ACC112 (cell line): ENCODE data around the gene MYPN.

Source experiments
- H2AFZ ChIP-seq: fragments of 200-600 bp; sonication (generic); one replicate; pipeline ENCODE4 v1.6.0; 2017; ENCODE audit warnings: antibody characterized with exemption, low read length; ENCODE audit not compliant: unreplicated experiment
- H3K27ac ChIP-seq: fragments of 200-600 bp; sonication (generic); 2 replicates; pipeline ENCODE4 v1.5.1; 2014; ENCODE audit warnings: low read depth, mild to moderate bottlenecking, antibody characterized with exemption, low read length, moderate library complexity
- H3K27me3 ChIP-seq: fragments of 200-600 bp; sonication (generic); 2 replicates; pipeline ENCODE4 v1.6.1; 2014; ENCODE audit warnings: mild to moderate bottlenecking, antibody characterized with exemption, low read length, moderate library complexity, mixed read lengths; ENCODE audit not compliant: insufficient read depth
- H3K36me3 ChIP-seq: fragments of 200-600 bp; sonication (generic); 2 replicates; pipeline ENCODE4 v1.6.1; 2016; ENCODE audit warnings: mild to moderate bottlenecking, antibody characterized with exemption, low read length, moderate library complexity, mixed read lengths; ENCODE audit not compliant: insufficient read depth
- H3K4me1 ChIP-seq: fragments of 200-600 bp; sonication (generic); one replicate; pipeline ENCODE4 v1.6.1; 2016; ENCODE audit warnings: low read length, mixed read lengths; ENCODE audit not compliant: insufficient read depth, unreplicated experiment, control insufficient read depth
- H3K4me3 ChIP-seq: fragments of 200-600 bp; sonication (generic); 2 replicates; pipeline ENCODE4 v1.5.1; 2014; ENCODE audit warnings: mild to moderate bottlenecking, low read depth, low read length
- H3K79me2 ChIP-seq: fragments of 200-600 bp; sonication (generic); one replicate; pipeline ENCODE4 v1.6.0; 2016; ENCODE audit warnings: low read length; ENCODE audit not compliant: control insufficient read depth, unreplicated experiment, insufficient read depth

The MYPN gene

GRCh38 chr10:68166871-68167585, 57.7 kb downstream of the MYPN start:
- Histone ChIP-seq H3K4me1 (no peaks in the 10 kb centered on the region), H3K36me3 (peaks cover 3% of the 10 kb centered on the region; the same call in 1 of the 2 replicates), H3K27me3 (no peaks in the 10 kb centered on the region), H2AFZ (no peak overlapping the region), H3K27ac (no peak overlapping the region), H3K79me2 (no peaks in the 10 kb centered on the region), H3K4me3 (no peak overlapping the region)

- no peaks in the 10 kb centered on the region for H3K79me2 ChIP-seq
- no peak overlapping the region for H2AFZ ChIP-seq
- H3K27me3 ChIP-seq = no peaks in the 10 kb centered on the region
- H3K27ac ChIP-seq = no peak overlapping the region
- no peaks in the 10 kb centered on the region for H3K36me3 ChIP-seq
- no peak overlapping the region for H3K4me3 ChIP-seq
- no peaks in the 10 kb centered on the region for H3K4me1 ChIP-seq
These were observed 58.4 kb downstream of the MYPN start for GRCh38 chr10:68167586-68168189.

GRCh38 chr10:68171539-68172080, 62.3 kb downstream of the MYPN start:
- no peak overlapping the region for H2AFZ ChIP-seq
- no peaks in the 10 kb centered on the region for H3K36me3 ChIP-seq
- H3K4me3 ChIP-seq = no peak overlapping the region
- H3K79me2 ChIP-seq = no peaks in the 10 kb centered on the region
- H3K27ac ChIP-seq = no peak overlapping the region
- peaks cover 11% of the 10 kb centered on the region for H3K4me1 ChIP-seq
- no peaks in the 10 kb centered on the region for H3K27me3 ChIP-seq

GRCh38 chr10:68172324-68172723, 63.0 kb downstream of the MYPN start:
- Histone ChIP-seq H3K79me2 (no peaks in the 10 kb centered on the region), H2AFZ (no peak overlapping the region), H3K27me3 (no peaks in the 10 kb centered on the region), H3K36me3 (no peaks in the 10 kb centered on the region), H3K27ac (no peak overlapping the region), H3K4me1 (peaks cover 11% of the 10 kb centered on the region), H3K4me3 (no peak overlapping the region)

- H3K4me3 ChIP-seq = no peak overlapping the region
- H3K79me2 ChIP-seq = no peaks in the 10 kb centered on the region
- peaks cover 11% of the 10 kb centered on the region for H3K4me1 ChIP-seq
These were observed 66.7 kb downstream of the MYPN start for GRCh38 chr10:68175949-68176348.

GRCh38 chr10:68176797-68177196, 67.5 kb downstream of the MYPN start:
- H3K36me3 ChIP-seq = no peaks in the 10 kb centered on the region
- H2AFZ ChIP-seq = no peak overlapping the region
- H3K79me2 ChIP-seq = no peaks in the 10 kb centered on the region
- no peak overlapping the region for H3K27ac ChIP-seq
- peaks cover 11% of the 10 kb centered on the region for H3K4me1 ChIP-seq
- no peak overlapping the region for H3K4me3 ChIP-seq
- no peaks in the 10 kb centered on the region for H3K27me3 ChIP-seq

More at GRCh38 chr10:68175949-68176348, 66.7 kb downstream of the MYPN start:
- H3K27ac ChIP-seq = no peak overlapping the region
- no peaks in the 10 kb centered on the region for H3K36me3 ChIP-seq
- peak overlapping the region; percentile 53 for H2AFZ ChIP-seq
- no peaks in the 10 kb centered on the region for H3K27me3 ChIP-seq

GRCh38 chr10:68178592-68178991, 69.3 kb downstream of the MYPN start:
- Histone ChIP-seq H3K4me1 (peaks cover 11% of the 10 kb centered on the region), H2AFZ (no peak overlapping the region), H3K79me2 (no peaks in the 10 kb centered on the region), H3K4me3 (no peak overlapping the region), H3K27me3 (no peaks in the 10 kb centered on the region), H3K36me3 (no peaks in the 10 kb centered on the region), H3K27ac (no peak overlapping the region)

- H3K27me3 ChIP-seq = no peaks in the 10 kb centered on the region
- no peaks in the 10 kb centered on the region for H3K36me3 ChIP-seq
- H3K79me2 ChIP-seq = no peaks in the 10 kb centered on the region
- no peak overlapping the region for H2AFZ ChIP-seq
- H3K4me1 ChIP-seq = peaks cover 11% of the 10 kb centered on the region
- H3K27ac ChIP-seq = no peak overlapping the region
- no peak overlapping the region for H3K4me3 ChIP-seq
These were observed 69.7 kb downstream of the MYPN start for GRCh38 chr10:68179016-68179415.

- Histone ChIP-seq H3K4me3 (no peak overlapping the region), H3K79me2 (no peaks in the 10 kb centered on the region), H2AFZ (no peak overlapping the region), H3K27ac (no peak overlapping the region), H3K36me3 (no peaks in the 10 kb centered on the region), H3K27me3 (no peaks in the 10 kb centered on the region), H3K4me1 (peaks cover 8% of the 10 kb centered on the region)
These were observed 71.2 kb downstream of the MYPN start for GRCh38 chr10:68180490-68180889.

- no peaks in the 10 kb centered on the region for H3K36me3 ChIP-seq
- no peaks in the 10 kb centered on the region for H3K4me1 ChIP-seq
- no peak overlapping the region for H2AFZ ChIP-seq
- no peak overlapping the region for H3K27ac ChIP-seq
- no peaks in the 10 kb centered on the region for H3K79me2 ChIP-seq
- H3K4me3 ChIP-seq = no peak overlapping the region
- H3K27me3 ChIP-seq = no peaks in the 10 kb centered on the region
These were observed 75.3 kb downstream of the MYPN start for GRCh38 chr10:68184546-68184945.

- H3K79me2 ChIP-seq = no peaks in the 10 kb centered on the region
- no peaks in the 10 kb centered on the region for H3K4me1 ChIP-seq
- H3K27ac ChIP-seq = no peak overlapping the region
- H3K36me3 ChIP-seq = no peaks in the 10 kb centered on the region
- no peak overlapping the region for H2AFZ ChIP-seq
- H3K27me3 ChIP-seq = no peaks in the 10 kb centered on the region
- H3K4me3 ChIP-seq = no peak overlapping the region
These were observed 75.8 kb downstream of the MYPN start for GRCh38 chr10:68185085-68185484.
